Vagina (tissue), 2 donors: ENCODE data around the gene HEMK1. TPM values are rescaled to one million over a fixed set of nuclear protein-coding genes. Genes with fewer than 3 reads are reported as not detected.

Source experiments
- DNase-seq, 2 donors: peaks; one replicate each; pipeline ENCODE4 v3.0.0-alpha.2; 2017; ENCODE audit errors: extremely low spot score in 2 of 2
- H3K27ac ChIP-seq: fragments of 200-600 bp; sonication (generic); one replicate; pipeline ENCODE4 v1.5.1; 2019
- H3K27me3 ChIP-seq: fragments of 200-600 bp; sonication (generic); one replicate; pipeline ENCODE4 v1.5.1; 2019
- H3K36me3 ChIP-seq, 2 donors: fragments of 200-600 bp; sonication (generic); one replicate each; pipeline ENCODE4 v1.5.1; 2017 to 2019
- H3K4me1 ChIP-seq: fragments of 200-600 bp; sonication (generic); one replicate; pipeline ENCODE4 v1.5.1; 2019
- H3K4me3 ChIP-seq, 2 donors: fragments of 200-600 bp; sonication (generic); 1 replicate in 1 of 2; 2 replicates in 1 of 2; pipeline ENCODE4 v1.5.1; 2016 to 2019
- H3K9me3 ChIP-seq: fragments of 200-600 bp; sonication (generic); one replicate; pipeline ENCODE4 v1.5.1; 2019
- CTCF ChIP-seq, 3 experiments: fragments of 450-650 bp in 2 of 3; fragments of 200-600 bp in 1 of 3; sonication (generic) in 1 of 3; IDR thresholded peaks; one replicate each; pipeline ENCODE4 v1.5.1; 2017 to 2019; ENCODE audit warnings: antibody characterized with exemption in 3 of 3, mild to moderate bottlenecking in 2 of 3, moderate library complexity in 2 of 3
- POLR2A ChIP-seq, 2 donors: fragments of 450-650 bp; IDR thresholded peaks; one replicate each; pipeline ENCODE4 v1.6.1; 2017; ENCODE audit warnings: antibody characterized with exemption in 2 of 2, mild to moderate bottlenecking in 2 of 2, moderate library complexity in 2 of 2
- POLR2AphosphoS5 ChIP-seq, 2 donors: sonication (generic); formaldehyde crosslinking; IDR thresholded peaks; one replicate each; pipeline ENCODE4 v1.9.0; 2017; ENCODE audit warnings: antibody characterized with exemption in 2 of 2, mild to moderate bottlenecking in 2 of 2, low read depth in 1 of 2; ENCODE audit not compliant: insufficient read depth in 1 of 2
- intact Hi-C: fragments of 100-400 bp; cut with DNase I; formaldehyde crosslinking; loops from one replicate; pipeline ENCODE4 v1.15.1; 2023
- total RNA-seq: library from RNA; depleted of rRNA; stranded (reverse); fragments of >200 nt; gene quantifications from one replicate; pipeline ENCODE4 v1.2.3, GENCODE V29; 2016

HEMK1 gene
- total RNA-seq, 1 donor from 2014 or later: 3.4 TPM

GRCh38 chr3:50599716-50600118 is 30.4 kb downstream of the HEMK1 start:
- H3K4me1 ChIP-seq: peaks cover 57% of the 10 kb centered on the region

GRCh38 chr3:50600141-50600753 is 30.9 kb downstream of the HEMK1 start:
- TF ChIP-seq POLR2AphosphoS5 (IDR thresholded peaks at IDR 0.05; ENCODE audit: insufficient read depth in 1 of 2, low read depth in 1 of 2) (no peak), POLR2A (IDR thresholded peaks at IDR 0.05) (no peak), CTCF (IDR thresholded peaks at IDR 0.05) (no peak)
- Histone ChIP-seq H3K36me3 (no peaks in the 10 kb centered on the region), H3K27me3 (no peaks in the 10 kb centered on the region), H3K9me3 (no peaks in the 10 kb centered on the region), H3K4me3 (no peak overlapping the region), H3K27ac (peak overlapping the region; percentile 98), H3K4me1 (peaks cover 62% of the 10 kb centered on the region)
- DNase-seq: no peak
- intact Hi-C loops: no loop called here

More at GRCh38 chr3:50599716-50600118, 30.4 kb downstream of the HEMK1 start:
- TF ChIP-seq POLR2A (IDR thresholded peaks at IDR 0.05) (no peak), POLR2AphosphoS5 (IDR thresholded peaks at IDR 0.05; ENCODE audit: insufficient read depth in 1 of 2, low read depth in 1 of 2) (no peak), CTCF (IDR thresholded peaks at IDR 0.05) (no peak)
- no peak for DNase-seq
- Histone ChIP-seq H3K27ac (peak overlapping the region; percentile 98), H3K27me3 (no peaks in the 10 kb centered on the region), H3K36me3 (no peaks in the 10 kb centered on the region), H3K9me3 (no peaks in the 10 kb centered on the region), H3K4me3 (no peak overlapping the region)
- intact Hi-C loops: no loop called here

GRCh38 chr3:50600841-50601591 is 31.7 kb downstream of the HEMK1 start:
- intact Hi-C loops: no loop called here
- DNase-seq: peak in 1 of 2 donors; percentile 98
- Histone ChIP-seq H3K27ac (peak overlapping the region; percentile 98), H3K9me3 (no peaks in the 10 kb centered on the region), H3K4me3 (peak overlapping the region; percentile 8 to 45), H3K27me3 (no peaks in the 10 kb centered on the region), H3K36me3 (no peaks in the 10 kb centered on the region), H3K4me1 (peaks cover 70% of the 10 kb centered on the region)
- no peak for TF ChIP-seq POLR2A (IDR thresholded peaks at IDR 0.05)
- no peak for TF ChIP-seq CTCF (IDR thresholded peaks at IDR 0.05)
- peak; percentile 92 to 95 for TF ChIP-seq POLR2AphosphoS5 (IDR thresholded peaks at IDR 0.05; ENCODE audit: insufficient read depth in 1 of 2, low read depth in 1 of 2)

GRCh38 chr3:50602595-50603191 is 33.4 kb downstream of the HEMK1 start:
- intact Hi-C loops: no loop called here
- Histone ChIP-seq H3K27me3 (no peaks in the 10 kb centered on the region), H3K9me3 (no peaks in the 10 kb centered on the region), H3K36me3 (peaks cover 0 to 8% of the 10 kb centered on the region in 2 donors), H3K4me3 (peak overlapping the region in 1 of 2 donors; percentile 45), H3K27ac (peak overlapping the region; percentile 98), H3K4me1 (peaks cover 87% of the 10 kb centered on the region)
- no peak for DNase-seq
- TF ChIP-seq CTCF (IDR thresholded peaks at IDR 0.05) (no peak), POLR2A (IDR thresholded peaks at IDR 0.05) (no peak), POLR2AphosphoS5 (IDR thresholded peaks at IDR 0.05; ENCODE audit: insufficient read depth in 1 of 2, low read depth in 1 of 2) (no peak)
